Panc1 (cell line): ENCODE measurements around the gene CREB3L1.

Experiments
- POLR2AphosphoS5 ChIP-seq: IDR thresholded peaks from 2 replicates; pipeline ENCODE4 v1.6.1; 2012; ENCODE audit warnings: mild to moderate bottlenecking, low read depth, low read length, moderate library complexity
- TCF7L2 ChIP-seq: IDR thresholded peaks from 2 replicates; pipeline ENCODE4 v1.6.1; 2011; ENCODE audit warnings: mild to moderate bottlenecking, low read depth, low read length, inconsistent platforms
- TF ChIP-seq, protein P1 (sequence below), 2 experiments: IDR thresholded peaks; 2 replicates each; pipeline ENCODE4 v1.6.1; 2011 to 2012; ENCODE audit warnings: low read depth in 2 of 2, control low read depth in 1 of 2, low read length in 1 of 2, mild to moderate bottlenecking in 1 of 2, moderate library complexity in 1 of 2; ENCODE audit not compliant: insufficient read depth in 1 of 2
- TF ChIP-seq, protein P2 (sequence below): fragments of 450-650 bp; IDR thresholded peaks from 2 replicates; pipeline ENCODE4 v1.5.1; 2017; ENCODE audit warnings: mild to moderate bottlenecking

DNA sequence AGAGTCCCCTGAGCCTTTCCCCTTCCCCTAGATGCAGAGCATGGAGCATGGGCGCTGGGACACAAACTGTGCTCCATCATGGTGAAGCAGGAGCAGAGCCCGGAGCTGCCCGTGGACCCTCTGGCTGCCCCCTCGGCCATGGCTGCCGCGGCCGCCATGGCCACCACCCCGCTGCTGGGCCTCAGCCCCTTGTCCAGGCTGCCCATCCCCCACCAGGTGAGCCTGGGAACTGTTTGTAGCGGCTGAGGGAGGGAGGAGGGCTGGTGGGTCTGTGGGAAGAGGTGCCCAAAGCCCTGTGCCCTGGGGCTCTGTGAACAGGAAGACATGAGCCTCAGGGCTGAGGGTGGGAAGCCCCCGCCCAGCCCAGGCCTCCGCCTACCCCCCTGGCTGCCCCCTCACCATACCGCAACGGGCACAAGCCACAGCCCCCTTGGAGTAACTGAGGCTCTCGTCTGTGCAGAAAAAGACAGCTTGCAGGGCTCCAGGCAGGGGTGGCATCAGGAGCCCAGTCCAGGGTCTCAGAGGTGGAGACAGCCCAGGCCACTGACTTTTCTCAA is 30.4 kb downstream of the CREB3L1 start:
- TF ChIP-seq, protein P1, sequence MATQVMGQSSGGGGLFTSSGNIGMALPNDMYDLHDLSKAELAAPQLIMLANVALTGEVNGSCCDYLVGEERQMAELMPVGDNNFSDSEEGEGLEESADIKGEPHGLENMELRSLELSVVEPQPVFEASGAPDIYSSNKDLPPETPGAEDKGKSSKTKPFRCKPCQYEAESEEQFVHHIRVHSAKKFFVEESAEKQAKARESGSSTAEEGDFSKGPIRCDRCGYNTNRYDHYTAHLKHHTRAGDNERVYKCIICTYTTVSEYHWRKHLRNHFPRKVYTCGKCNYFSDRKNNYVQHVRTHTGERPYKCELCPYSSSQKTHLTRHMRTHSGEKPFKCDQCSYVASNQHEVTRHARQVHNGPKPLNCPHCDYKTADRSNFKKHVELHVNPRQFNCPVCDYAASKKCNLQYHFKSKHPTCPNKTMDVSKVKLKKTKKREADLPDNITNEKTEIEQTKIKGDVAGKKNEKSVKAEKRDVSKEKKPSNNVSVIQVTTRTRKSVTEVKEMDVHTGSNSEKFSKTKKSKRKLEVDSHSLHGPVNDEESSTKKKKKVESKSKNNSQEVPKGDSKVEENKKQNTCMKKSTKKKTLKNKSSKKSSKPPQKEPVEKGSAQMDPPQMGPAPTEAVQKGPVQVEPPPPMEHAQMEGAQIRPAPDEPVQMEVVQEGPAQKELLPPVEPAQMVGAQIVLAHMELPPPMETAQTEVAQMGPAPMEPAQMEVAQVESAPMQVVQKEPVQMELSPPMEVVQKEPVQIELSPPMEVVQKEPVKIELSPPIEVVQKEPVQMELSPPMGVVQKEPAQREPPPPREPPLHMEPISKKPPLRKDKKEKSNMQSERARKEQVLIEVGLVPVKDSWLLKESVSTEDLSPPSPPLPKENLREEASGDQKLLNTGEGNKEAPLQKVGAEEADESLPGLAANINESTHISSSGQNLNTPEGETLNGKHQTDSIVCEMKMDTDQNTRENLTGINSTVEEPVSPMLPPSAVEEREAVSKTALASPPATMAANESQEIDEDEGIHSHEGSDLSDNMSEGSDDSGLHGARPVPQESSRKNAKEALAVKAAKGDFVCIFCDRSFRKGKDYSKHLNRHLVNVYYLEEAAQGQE (IDR thresholded peaks at IDR 0.05; ENCODE audit: insufficient read depth in 1 of 2, low read depth in 2 of 2, low read length in 1 of 2), result no peak
- TF ChIP-seq POLR2AphosphoS5 (no peak), TCF7L2 (no peak)
- TF ChIP-seq, protein P2, sequence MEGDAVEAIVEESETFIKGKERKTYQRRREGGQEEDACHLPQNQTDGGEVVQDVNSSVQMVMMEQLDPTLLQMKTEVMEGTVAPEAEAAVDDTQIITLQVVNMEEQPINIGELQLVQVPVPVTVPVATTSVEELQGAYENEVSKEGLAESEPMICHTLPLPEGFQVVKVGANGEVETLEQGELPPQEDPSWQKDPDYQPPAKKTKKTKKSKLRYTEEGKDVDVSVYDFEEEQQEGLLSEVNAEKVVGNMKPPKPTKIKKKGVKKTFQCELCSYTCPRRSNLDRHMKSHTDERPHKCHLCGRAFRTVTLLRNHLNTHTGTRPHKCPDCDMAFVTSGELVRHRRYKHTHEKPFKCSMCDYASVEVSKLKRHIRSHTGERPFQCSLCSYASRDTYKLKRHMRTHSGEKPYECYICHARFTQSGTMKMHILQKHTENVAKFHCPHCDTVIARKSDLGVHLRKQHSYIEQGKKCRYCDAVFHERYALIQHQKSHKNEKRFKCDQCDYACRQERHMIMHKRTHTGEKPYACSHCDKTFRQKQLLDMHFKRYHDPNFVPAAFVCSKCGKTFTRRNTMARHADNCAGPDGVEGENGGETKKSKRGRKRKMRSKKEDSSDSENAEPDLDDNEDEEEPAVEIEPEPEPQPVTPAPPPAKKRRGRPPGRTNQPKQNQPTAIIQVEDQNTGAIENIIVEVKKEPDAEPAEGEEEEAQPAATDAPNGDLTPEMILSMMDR, result no peak
